Measurements from ENCODE around the gene SMARCA4.

DNA sequence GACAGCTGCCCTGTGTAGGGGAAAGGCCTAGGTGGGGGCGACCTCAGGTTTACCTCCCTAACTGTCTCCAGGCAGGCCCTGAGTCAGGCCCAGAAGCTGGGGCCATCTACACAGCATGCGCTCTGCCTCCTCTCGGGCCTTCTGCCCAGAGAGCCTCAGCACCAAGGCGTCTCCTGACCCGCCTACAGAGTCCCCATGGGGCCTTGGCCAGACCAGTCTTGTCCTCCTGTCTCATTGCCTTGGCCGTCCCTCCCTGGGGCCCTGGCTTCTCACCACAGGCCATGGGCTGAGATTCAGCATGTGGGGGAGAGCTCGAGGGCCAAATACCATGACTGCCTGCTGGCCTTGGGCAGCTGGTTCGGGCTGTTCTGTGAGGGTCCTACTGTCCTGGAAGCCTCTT is 59.0 kb downstream of the SMARCA4 start:
- TF ChIP-seq, protein P1, sequence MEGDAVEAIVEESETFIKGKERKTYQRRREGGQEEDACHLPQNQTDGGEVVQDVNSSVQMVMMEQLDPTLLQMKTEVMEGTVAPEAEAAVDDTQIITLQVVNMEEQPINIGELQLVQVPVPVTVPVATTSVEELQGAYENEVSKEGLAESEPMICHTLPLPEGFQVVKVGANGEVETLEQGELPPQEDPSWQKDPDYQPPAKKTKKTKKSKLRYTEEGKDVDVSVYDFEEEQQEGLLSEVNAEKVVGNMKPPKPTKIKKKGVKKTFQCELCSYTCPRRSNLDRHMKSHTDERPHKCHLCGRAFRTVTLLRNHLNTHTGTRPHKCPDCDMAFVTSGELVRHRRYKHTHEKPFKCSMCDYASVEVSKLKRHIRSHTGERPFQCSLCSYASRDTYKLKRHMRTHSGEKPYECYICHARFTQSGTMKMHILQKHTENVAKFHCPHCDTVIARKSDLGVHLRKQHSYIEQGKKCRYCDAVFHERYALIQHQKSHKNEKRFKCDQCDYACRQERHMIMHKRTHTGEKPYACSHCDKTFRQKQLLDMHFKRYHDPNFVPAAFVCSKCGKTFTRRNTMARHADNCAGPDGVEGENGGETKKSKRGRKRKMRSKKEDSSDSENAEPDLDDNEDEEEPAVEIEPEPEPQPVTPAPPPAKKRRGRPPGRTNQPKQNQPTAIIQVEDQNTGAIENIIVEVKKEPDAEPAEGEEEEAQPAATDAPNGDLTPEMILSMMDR (conservative IDR thresholded peaks at IDR 0.05; ENCODE audit: low read length): no peak
- TF ChIP-seq EZH2phosphoT487 (IDR thresholded peaks at IDR 0.05; ENCODE audit: borderline replicate concordance, low read depth, low read length): no peak
